Fibroblast of lung (primary cell): ENCODE measurements around the gene MOGAT3.

Experiments used
- CTCF ChIP-seq, 2 donors: IDR thresholded peaks in 1 of 2; conservative IDR thresholded peaks in 1 of 2; 1 replicate in 1 of 2; 2 replicates in 1 of 2; pipeline ENCODE4 v1.5.1; 2011 to 2012; ENCODE audit warnings: low read length in 2 of 2, control low read depth in 1 of 2, inconsistent platforms in 1 of 2, low read depth in 1 of 2, mild to moderate bottlenecking in 1 of 2
- EZH2 ChIP-seq: IDR thresholded peaks from 2 replicates; pipeline ENCODE4 v1.5.1; 2012; ENCODE audit warnings: low read length, control low read depth, mild to moderate bottlenecking; ENCODE audit errors: missing control alignments

- TF ChIP-seq CTCF (conservative IDR thresholded peaks at IDR 0.05 in 1 of 2, IDR thresholded peaks at IDR 0.05 in 1 of 2; ENCODE audit: low read depth in 1 of 2, low read length in 2 of 2) (no peak), EZH2 (no peak)
Observed at GRCh38 chr7:101167645-101168411, 33.0 kb downstream of the MOGAT3 start.
